Upper lobe of right lung (tissue), 1 donor: ENCODE measurements around the gene ZNF232. TPM values are rescaled to one million over a fixed set of nuclear protein-coding genes. Genes with fewer than 3 reads are reported as not detected.
"Not testable (repeated sequence)": the region's sequence is repeated elsewhere in the genome, so short reads cannot be mapped to it uniquely, and the experiment has no call there.

Source experiments
- ATAC-seq: fragments of 200-7000 bp; cut with Tn5 transposase; one replicate; pipeline ENCODE4 v1.9.1; 2020; ENCODE audit warnings: mild to moderate bottlenecking, moderate library complexity
- DNase-seq: peaks from one replicate; pipeline ENCODE4 v3.0.0-alpha.2; 2020
- H3K27ac ChIP-seq: fragments of 200-600 bp; one replicate; pipeline ENCODE4 v1.8.0; 2022
- H3K27me3 ChIP-seq: fragments of 200-600 bp; one replicate; pipeline ENCODE4 v1.8.0; 2022; ENCODE audit warnings: mild to moderate bottlenecking
- H3K36me3 ChIP-seq: fragments of 200-600 bp; one replicate; pipeline ENCODE4 v1.8.0; 2022
- H3K4me1 ChIP-seq: fragments of 200-600 bp; one replicate; pipeline ENCODE4 v1.8.0; 2022
- H3K4me3 ChIP-seq: fragments of 200-600 bp; one replicate; pipeline ENCODE4 v1.8.0; 2022; ENCODE audit warnings: mild to moderate bottlenecking
- H3K9me3 ChIP-seq: fragments of 200-600 bp; one replicate; pipeline ENCODE4 v1.8.0; 2022
- CTCF ChIP-seq: fragments of 200-600 bp; IDR thresholded peaks from one replicate; pipeline ENCODE4 v1.8.0; 2022; ENCODE audit warnings: antibody characterized with exemption
- intact Hi-C: fragments of 100-400 bp; cut with DNase I; formaldehyde crosslinking; loops from one replicate; pipeline ENCODE4 v1.11.0; 2022
- long read RNA-seq: library from polyadenylated mRNA; unstranded; transcript quantifications from one replicate; pipeline ENCODE4 v2.0.0, GENCODE V29; 2021
- total RNA-seq: library from RNA; stranded (reverse); fragmentation: NEBNext Ultra II Directional; extraction: Animal tissue kit (Norgen Biotek cat#: 25700); gene quantifications from one replicate; pipeline ENCODE4 v1.2.1, GENCODE V29; 2021
- donor health status: DM: no; HTN: yes; CAD: no; lungs with severe emphysema.

ZNF232 gene
- total RNA-seq = 8.0 TPM
- long read RNA-seq, partial matches to known transcripts = 3 of 7 reads
- long read RNA-seq, other reads (novel, unspliced or antisense) = 1 of 7 reads

- DNase-seq = peak; percentile 99
- peaks cover 7% of the 10 kb centered on the region for H3K4me1 ChIP-seq
- peak within 1 kb of the TSS; percentile 88 for H3K4me3 ChIP-seq
- H3K27ac ChIP-seq = peak within 1 kb of the TSS; percentile 84
- H3K9me3 ChIP-seq = no peaks in the 10 kb centered on the region
- intact Hi-C loops = no loop called here
- H3K36me3 ChIP-seq = peaks cover 16% of the 10 kb centered on the region
- peak; percentile 99 for ATAC-seq
- peaks cover 25% of the 10 kb centered on the region for H3K27me3 ChIP-seq
- no peak for TF ChIP-seq CTCF
These were observed at the start of gene ZNF232 for GRCh38 chr17:5111402-5112204. TSS of gene ZNF232 (minus strand) at chr17:5111878. CDS start at chr17:5111822, 56 bp downstream.

- H3K27me3 ChIP-seq, H3K36me3 ChIP-seq, H3K9me3 ChIP-seq, intact Hi-C loops, ATAC-seq, H3K27ac ChIP-seq, DNase-seq, H3K4me1 ChIP-seq, H3K4me3 ChIP-seq: not testable (repeated sequence)
These were observed 49.0 kb upstream of the ZNF232 start for GRCh38 chr17:5160702-5161101.

- H3K4me1 ChIP-seq, H3K27me3 ChIP-seq, intact Hi-C loops, H3K27ac ChIP-seq, H3K4me3 ChIP-seq, H3K36me3 ChIP-seq, DNase-seq, ATAC-seq, H3K9me3 ChIP-seq: not testable (repeated sequence)
These were observed 34.4 kb upstream of the ZNF232 start for GRCh38 chr17:5146122-5146521.

GRCh38 chr17:5142877-5143276 lies 31.2 kb upstream of the ZNF232 start:
- DNase-seq, H3K36me3 ChIP-seq, intact Hi-C loops, H3K4me1 ChIP-seq, H3K27ac ChIP-seq, H3K4me3 ChIP-seq, H3K9me3 ChIP-seq, ATAC-seq, H3K27me3 ChIP-seq: not testable (repeated sequence)

GRCh38 chr17:5139458-5139732 lies 27.7 kb upstream of the ZNF232 start:
- no peaks in the 10 kb centered on the region for H3K9me3 ChIP-seq
- H3K27me3 ChIP-seq = no peaks in the 10 kb centered on the region
- no peak for TF ChIP-seq CTCF
- ATAC-seq = no peak
- no peak for DNase-seq
- H3K4me1 ChIP-seq = no peaks in the 10 kb centered on the region
- H3K27ac ChIP-seq = no peak overlapping the region
- no peak overlapping the region for H3K4me3 ChIP-seq
- intact Hi-C loops = no loop called here
- no peaks in the 10 kb centered on the region for H3K36me3 ChIP-seq

- TF ChIP-seq CTCF = no peak
- Histone ChIP-seq H3K27me3 (no peaks in the 10 kb centered on the region), H3K9me3 (no peaks in the 10 kb centered on the region), H3K36me3 (no peaks in the 10 kb centered on the region), H3K27ac (no peak overlapping the region), H3K4me3 (no peak overlapping the region), H3K4me1 (no peaks in the 10 kb centered on the region)
- ATAC-seq (no peak), DNase-seq (no peak)
- intact Hi-C loops = no loop called here
These were observed 27.2 kb upstream of the ZNF232 start for GRCh38 chr17:5138616-5139457.

GRCh38 chr17:5138198-5138544 lies 26.5 kb upstream of the ZNF232 start:
- ATAC-seq, H3K36me3 ChIP-seq, H3K9me3 ChIP-seq, intact Hi-C loops, H3K4me3 ChIP-seq, H3K27me3 ChIP-seq, DNase-seq, H3K27ac ChIP-seq, H3K4me1 ChIP-seq: not testable (repeated sequence)

- DNase-seq, H3K27ac ChIP-seq, H3K27me3 ChIP-seq, intact Hi-C loops, H3K4me3 ChIP-seq, ATAC-seq, H3K36me3 ChIP-seq, H3K4me1 ChIP-seq, H3K9me3 ChIP-seq: not testable (repeated sequence)
These were observed 26.0 kb upstream of the ZNF232 start for GRCh38 chr17:5137511-5138197.

GRCh38 chr17:5136580-5137412 lies 25.1 kb upstream of the ZNF232 start:
- intact Hi-C loops, H3K36me3 ChIP-seq, H3K9me3 ChIP-seq, H3K27ac ChIP-seq, H3K4me1 ChIP-seq, H3K4me3 ChIP-seq, H3K27me3 ChIP-seq, ATAC-seq, DNase-seq: not testable (repeated sequence)
